ENCODE data around the gene NCLN.

The NCLN gene

DNA sequence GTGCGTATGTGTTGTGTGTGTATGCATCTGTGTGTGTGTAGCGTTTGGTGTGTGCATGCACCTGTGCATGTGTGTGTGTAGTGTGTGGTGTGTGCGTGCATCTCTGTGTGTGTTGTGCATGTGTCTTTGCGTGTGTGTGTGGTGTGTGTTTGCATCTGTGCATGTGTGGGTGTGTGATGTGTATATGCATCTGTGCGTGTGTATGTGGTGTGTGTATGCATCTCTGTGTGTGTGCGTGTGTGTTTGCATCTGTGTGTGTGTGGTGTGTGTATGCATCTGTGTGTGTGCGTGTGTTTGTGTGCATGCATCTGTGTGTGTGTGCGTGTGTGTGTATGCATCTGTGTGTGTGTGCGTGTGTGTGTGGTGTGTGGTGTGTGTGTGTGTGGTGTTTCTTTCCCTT, 59.3 kb downstream of the NCLN start:
- intact Hi-C loops (cut with DNase I) = no loop called here
- no peak for DNase-seq

DNA sequence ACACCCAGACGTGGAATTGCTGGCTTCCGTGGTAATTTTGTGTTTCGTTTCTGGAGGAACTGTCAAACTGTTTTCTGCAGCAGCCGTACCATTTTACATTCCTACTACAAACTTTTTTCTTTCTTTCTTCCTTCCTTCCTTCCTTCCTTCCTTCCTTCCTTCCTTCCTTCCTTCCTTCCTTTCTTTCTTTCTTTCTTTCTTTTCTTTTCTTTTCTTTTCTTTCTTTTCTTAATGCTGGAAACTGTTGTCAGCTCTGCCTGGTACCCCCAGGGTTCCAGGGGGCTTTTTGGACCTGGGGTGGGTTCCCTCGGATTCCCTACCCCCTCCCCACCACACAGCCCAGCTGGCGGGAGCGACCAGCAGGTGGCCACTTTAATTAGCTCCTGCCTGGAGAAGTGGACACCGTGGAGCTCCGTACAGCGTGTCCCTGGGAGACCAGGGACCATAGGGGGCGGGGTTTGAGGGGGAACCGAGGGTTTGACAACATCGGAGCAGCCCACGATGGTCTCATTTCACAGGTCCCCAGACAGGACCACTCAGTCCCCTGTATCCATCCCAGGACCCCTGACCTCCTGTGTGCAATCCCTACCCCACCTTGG, 63.1 kb downstream of the NCLN start:
- intact Hi-C loops (cut with DNase I) = no loop called here
- DNase-seq = no peak

GRCh38 chr19:3249408-3249807, 63.7 kb downstream of the NCLN start:
- intact Hi-C loops (cut with DNase I) = no loop called here
- no peak for DNase-seq

DNA sequence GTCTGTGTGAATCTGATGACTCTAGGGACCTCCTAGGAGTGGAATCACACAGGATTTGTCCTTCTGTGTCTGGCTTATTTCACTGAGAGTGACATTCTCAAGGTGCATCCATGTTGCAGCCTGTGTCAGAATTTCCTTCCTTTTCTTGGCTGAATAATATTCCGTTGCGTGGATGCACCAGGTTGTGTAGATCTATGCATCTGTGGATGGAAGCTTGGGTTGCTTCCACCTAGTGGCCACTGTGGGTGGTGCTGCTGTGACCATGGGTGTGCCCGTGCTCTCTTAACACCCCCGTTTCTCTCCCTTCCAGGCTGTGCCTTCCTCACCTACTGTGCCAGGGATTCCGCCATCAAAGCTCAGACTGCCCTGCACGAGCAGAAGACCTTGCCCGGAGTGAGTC, 64.9 kb downstream of the NCLN start:
- DNase-seq = no peak
- intact Hi-C loops (cut with DNase I) = no loop called here

DNA sequence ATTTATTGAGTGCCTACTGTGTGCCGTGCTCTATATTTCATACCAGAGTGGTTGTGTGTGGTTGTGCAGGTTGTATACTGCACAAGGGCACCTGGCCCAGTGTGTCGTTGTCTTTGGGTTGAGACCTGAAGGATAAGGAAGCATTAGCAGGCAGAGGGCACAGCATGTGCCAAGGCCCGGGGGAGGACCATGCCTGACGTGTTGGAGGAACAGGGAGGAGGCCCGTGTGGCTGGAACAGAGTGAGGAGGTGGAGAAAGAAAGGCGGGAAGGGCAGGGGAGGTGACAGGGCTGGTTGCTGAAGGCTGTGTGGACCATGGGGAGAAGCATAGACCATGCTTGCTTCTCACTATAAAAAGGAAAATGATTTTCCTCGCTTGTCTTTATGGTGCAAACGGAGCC, 65.5 kb downstream of the NCLN start:
- DNase-seq = no peak
- intact Hi-C loops (cut with DNase I) = no loop called here

GRCh38 chr19:3252650-3253049, 66.9 kb downstream of the NCLN start:
- no peak for DNase-seq
- intact Hi-C loops (cut with DNase I) = no loop called here

GRCh38 chr19:3253270-3253669, 67.5 kb downstream of the NCLN start:
- intact Hi-C loops (cut with DNase I) = no loop called here
- DNase-seq = no peak

GRCh38 chr19:3254520-3254919, 68.8 kb downstream of the NCLN start:
- intact Hi-C loops (cut with DNase I) = no loop called here
- DNase-seq = no peak

DNA sequence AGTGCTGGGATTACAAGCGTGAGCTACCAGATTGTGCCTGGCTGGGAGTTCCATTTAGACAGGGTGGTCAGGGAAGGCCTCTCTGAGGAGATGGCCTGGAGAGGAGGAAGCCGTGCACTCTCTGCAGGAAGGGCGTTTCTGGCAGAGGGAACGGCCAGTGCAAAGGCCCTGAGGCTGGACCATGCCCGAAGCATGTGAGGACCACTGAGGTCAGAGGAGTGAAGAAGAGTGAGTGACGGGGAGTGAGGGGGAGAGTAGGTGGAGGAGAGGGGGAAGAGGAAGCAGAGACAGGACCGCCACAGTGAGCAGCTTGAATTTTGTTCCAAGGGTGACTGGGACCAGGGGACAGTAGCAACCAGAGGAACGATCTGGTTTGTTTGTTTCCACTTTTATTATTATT, 71.3 kb downstream of the NCLN start:
- intact Hi-C loops (cut with DNase I) = no loop called here
- DNase-seq = no peak

All from posterior cingulate gyrus (tissue), 11 donors.